ENCODE results near the gene LRRK1. TPM values are rescaled to one million over a fixed set of nuclear protein-coding genes. Genes with fewer than 3 reads are reported as not detected.

The LRRK1 gene, protein sequence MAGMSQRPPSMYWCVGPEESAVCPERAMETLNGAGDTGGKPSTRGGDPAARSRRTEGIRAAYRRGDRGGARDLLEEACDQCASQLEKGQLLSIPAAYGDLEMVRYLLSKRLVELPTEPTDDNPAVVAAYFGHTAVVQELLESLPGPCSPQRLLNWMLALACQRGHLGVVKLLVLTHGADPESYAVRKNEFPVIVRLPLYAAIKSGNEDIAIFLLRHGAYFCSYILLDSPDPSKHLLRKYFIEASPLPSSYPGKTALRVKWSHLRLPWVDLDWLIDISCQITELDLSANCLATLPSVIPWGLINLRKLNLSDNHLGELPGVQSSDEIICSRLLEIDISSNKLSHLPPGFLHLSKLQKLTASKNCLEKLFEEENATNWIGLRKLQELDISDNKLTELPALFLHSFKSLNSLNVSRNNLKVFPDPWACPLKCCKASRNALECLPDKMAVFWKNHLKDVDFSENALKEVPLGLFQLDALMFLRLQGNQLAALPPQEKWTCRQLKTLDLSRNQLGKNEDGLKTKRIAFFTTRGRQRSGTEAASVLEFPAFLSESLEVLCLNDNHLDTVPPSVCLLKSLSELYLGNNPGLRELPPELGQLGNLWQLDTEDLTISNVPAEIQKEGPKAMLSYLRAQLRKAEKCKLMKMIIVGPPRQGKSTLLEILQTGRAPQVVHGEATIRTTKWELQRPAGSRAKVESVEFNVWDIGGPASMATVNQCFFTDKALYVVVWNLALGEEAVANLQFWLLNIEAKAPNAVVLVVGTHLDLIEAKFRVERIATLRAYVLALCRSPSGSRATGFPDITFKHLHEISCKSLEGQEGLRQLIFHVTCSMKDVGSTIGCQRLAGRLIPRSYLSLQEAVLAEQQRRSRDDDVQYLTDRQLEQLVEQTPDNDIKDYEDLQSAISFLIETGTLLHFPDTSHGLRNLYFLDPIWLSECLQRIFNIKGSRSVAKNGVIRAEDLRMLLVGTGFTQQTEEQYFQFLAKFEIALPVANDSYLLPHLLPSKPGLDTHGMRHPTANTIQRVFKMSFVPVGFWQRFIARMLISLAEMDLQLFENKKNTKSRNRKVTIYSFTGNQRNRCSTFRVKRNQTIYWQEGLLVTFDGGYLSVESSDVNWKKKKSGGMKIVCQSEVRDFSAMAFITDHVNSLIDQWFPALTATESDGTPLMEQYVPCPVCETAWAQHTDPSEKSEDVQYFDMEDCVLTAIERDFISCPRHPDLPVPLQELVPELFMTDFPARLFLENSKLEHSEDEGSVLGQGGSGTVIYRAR (N-terminal part only)
- total RNA-seq = 1 to 10 TPM in 5 of 6 experiments, under 1 TPM in 1; 0.93 to 3.6 (median 2.5) TPM
- long read RNA-seq = 0 reads

DNA sequence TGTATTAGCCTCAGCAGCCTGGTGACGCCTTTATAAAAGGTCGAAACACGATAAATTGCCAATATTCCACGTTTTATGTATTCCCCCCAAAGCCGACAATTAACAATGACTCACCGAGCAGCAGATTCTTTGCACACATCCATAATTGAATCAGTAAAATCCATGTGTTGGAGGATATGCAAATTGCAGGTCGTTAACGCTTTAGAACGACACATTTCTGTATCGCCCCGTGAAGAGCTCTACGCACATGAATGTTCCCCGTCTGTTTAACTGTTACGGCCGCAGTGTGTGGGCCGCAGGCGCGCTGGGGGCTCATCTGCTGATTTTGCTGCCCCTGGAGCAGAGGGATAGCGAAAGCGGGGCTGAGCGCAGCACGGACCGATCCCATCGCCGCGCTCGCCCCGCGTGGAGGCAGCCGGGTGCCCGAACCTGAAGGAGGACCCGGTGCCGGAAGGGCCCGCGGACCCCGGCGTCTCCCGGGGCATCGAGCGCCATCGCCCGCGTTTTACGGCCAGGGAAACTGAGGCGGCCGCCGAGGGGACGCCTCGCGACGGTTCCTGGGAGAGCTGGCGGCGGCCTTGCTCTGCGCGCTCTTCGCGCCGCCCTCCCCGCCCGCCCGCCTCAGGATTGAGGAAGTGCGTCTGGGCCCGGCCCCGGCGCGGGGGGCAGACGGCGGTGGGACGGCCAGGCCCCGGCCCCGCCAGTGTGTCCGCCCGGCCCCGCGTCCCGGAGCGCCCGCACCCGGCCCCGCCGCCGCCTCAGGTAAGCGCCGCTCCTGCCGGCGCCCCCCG is at the start of gene LRRK1:
Gene LRRK1 (plus strand): TSS at position 668 of the 791 bp plus-strand sequence. CDS start 5,276 bp downstream, outside the sequence.
- Histone ChIP-seq H3K4me3 (peak within 1 kb of the TSS; percentile 46 to 53 (median 52)), H3K27ac (peak within 1 kb of the TSS; percentile 31 to 43 (median 40)), H3K27me3 (no peaks in the 10 kb centered on the region), H3K36me3 (no peaks in the 10 kb centered on the region), H3K9me3 (no peaks in the 10 kb centered on the region), H3K4me1 (no peaks in the 10 kb centered on the region)
- TF ChIP-seq, protein P1, sequence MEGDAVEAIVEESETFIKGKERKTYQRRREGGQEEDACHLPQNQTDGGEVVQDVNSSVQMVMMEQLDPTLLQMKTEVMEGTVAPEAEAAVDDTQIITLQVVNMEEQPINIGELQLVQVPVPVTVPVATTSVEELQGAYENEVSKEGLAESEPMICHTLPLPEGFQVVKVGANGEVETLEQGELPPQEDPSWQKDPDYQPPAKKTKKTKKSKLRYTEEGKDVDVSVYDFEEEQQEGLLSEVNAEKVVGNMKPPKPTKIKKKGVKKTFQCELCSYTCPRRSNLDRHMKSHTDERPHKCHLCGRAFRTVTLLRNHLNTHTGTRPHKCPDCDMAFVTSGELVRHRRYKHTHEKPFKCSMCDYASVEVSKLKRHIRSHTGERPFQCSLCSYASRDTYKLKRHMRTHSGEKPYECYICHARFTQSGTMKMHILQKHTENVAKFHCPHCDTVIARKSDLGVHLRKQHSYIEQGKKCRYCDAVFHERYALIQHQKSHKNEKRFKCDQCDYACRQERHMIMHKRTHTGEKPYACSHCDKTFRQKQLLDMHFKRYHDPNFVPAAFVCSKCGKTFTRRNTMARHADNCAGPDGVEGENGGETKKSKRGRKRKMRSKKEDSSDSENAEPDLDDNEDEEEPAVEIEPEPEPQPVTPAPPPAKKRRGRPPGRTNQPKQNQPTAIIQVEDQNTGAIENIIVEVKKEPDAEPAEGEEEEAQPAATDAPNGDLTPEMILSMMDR (IDR thresholded peaks at IDR 0.05) = no peak
- peak; percentile 19 for TF ChIP-seq POLR2A (IDR thresholded peaks at IDR 0.05)
- DNase-seq (peak; percentile 44 to 62 (median 46)), ATAC-seq (peak; percentile 37 to 60 (median 46))
- WGBS (ENCODE audit: insufficient coverage, low coverage, low lambda C conversion rate, missing lambda C conversion rate) = 10% methylated on average over 2 of the region's 87 CpGs
- intact Hi-C loops (cut with DNase I) = loop anchor here in 1 of 2 donors (5.0 kb wide), 1 partner anchor 88 kb away; no protein-coding TSS in a partner anchor

DNA sequence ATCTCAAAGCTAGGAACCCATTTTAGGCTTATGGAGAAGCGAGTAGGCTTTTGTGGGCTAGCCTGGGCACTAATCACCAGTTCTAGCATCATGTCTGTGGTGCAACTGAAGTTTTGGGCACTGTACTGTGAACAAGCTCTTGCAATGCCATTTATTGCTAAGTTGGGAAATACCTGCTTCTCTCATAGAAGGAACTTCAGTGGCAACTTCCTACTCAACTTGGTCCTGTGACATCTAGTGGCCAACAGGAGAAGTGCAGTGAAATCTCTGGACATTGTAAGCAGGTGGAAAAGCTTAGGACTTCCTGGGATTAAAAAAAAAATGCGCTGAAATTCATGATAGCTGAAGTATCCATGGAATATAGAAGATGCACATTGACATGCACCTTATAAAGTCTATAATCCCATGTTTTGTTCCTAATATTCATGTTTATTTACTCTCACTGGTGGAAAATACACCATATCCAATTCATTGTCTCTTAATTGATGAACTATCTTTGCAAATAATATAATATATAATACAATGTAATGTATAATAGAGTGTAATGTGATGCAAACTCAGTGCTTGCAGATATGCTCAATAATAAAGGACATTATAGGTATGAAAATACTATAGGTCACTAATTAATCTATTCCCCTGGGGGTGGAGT is 46.0 kb upstream of the LRRK1 start:
- DNase-seq = peak in 1 of 3 donors; percentile 70
- H3K27ac ChIP-seq = no peak overlapping the region
- 16% methylated on average over 2 of the region's 2 CpGs for WGBS (ENCODE audit: insufficient coverage, low coverage, low lambda C conversion rate, missing lambda C conversion rate)

DNA sequence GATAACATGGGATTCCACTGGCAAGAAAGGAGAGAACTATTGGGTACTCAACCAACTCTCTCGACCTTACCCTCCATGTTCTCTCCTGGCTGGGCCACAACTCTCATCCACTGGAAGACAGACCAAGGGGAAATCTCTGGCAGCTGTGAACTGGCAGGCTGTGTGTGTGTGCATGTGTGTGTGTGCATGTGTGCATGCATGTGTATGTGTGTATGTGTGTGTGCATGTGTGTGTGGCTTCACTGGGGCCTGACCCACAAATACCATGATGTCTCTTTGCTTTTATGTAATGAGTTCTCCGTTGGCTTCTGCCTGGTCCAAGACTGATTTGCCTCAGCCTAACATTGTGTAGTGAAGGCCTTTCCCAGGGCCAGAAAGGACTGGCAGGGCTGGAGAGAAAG is 43.7 kb upstream of the LRRK1 start:
- intact Hi-C loops (cut with DNase I) = loop anchor here in 1 of 2 donors (10.0 kb wide), 2 partner anchors 211 to 241 kb away; no protein-coding TSS in a partner anchor
- TF ChIP-seq, protein P1 (IDR thresholded peaks at IDR 0.05) = no peak
- TF ChIP-seq POLR2A (IDR thresholded peaks at IDR 0.05) = no peak
- Histone ChIP-seq H3K9me3 (no peaks in the 10 kb centered on the region), H3K27ac (no peak overlapping the region), H3K4me3 (no peak overlapping the region), H3K27me3 (peaks cover 0 to 8% of the 10 kb centered on the region in 2 donors), H3K4me1 (peaks cover 0 to 12% (median 0%) of the 10 kb centered on the region in 4 donors), H3K36me3 (no peaks in the 10 kb centered on the region)
- 60% methylated on average over 1 of the region's 2 CpGs for WGBS (ENCODE audit: insufficient coverage, low coverage, low lambda C conversion rate, missing lambda C conversion rate)
- no peak for ATAC-seq
- no peak for DNase-seq

More for the DNA sequence above, 46.0 kb upstream of the LRRK1 start:
- intact Hi-C loops (cut with DNase I) = loop anchor here in 1 of 2 donors (10.0 kb wide), 2 partner anchors 208 to 238 kb away; no protein-coding TSS in a partner anchor
- Histone ChIP-seq H3K4me1 (no peaks in the 10 kb centered on the region), H3K27me3 (peaks cover 0 to 7% of the 10 kb centered on the region in 2 donors), H3K36me3 (no peaks in the 10 kb centered on the region), H3K9me3 (no peaks in the 10 kb centered on the region), H3K4me3 (no peak overlapping the region)
- peak; percentile 88 to 98 (median 94) for ATAC-seq
- TF ChIP-seq, protein P1 (IDR thresholded peaks at IDR 0.05) = peak; percentile 89 to 98 (median 91)
- no peak for TF ChIP-seq POLR2A (IDR thresholded peaks at IDR 0.05)
